Dedifferentiated amniotic fluid mesenchymal stem cell (primary cell): ENCODE data around the gene RGS17.
"Not testable (repeated sequence)": the region's sequence is repeated elsewhere in the genome, so short reads cannot be mapped to it uniquely, and the experiment has no call there.

Source experiments
- DNase-seq: peaks from one replicate; pipeline ENCODE4 v3.0.0-alpha.2; 2016; ENCODE audit errors: extremely low spot score

RGS17 gene

GRCh38 chr6:153131037-153131981, at the start of gene RGS17:
TSS of gene RGS17 (minus strand) at chr6:153131282. CDS start at chr6:153044018, 87,264 bp downstream.
- peak; percentile 47 for DNase-seq

GRCh38 chr6:153172815-153173214, 41.7 kb upstream of the RGS17 start:
- no peak for DNase-seq

DNA sequence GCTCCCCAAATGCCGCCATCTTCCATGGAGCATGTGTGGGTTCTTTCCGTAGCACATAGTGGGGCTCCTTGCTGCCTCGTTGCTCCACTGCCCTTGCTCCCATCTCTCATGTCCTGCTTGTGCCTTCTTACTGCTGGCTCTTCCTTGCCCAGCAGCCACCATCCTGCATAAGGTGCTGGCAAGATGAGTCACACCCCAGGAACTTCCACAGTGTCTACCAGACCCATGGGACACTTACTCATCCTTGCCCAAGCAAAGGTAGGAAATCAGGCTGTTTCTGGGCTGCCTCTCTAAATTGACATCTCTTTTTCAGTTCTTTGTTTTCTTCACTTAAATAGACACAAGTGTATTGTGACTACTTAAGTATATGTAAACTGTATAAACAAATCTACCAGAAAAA, 39.4 kb upstream of the RGS17 start:
- DNase-seq: no peak

DNA sequence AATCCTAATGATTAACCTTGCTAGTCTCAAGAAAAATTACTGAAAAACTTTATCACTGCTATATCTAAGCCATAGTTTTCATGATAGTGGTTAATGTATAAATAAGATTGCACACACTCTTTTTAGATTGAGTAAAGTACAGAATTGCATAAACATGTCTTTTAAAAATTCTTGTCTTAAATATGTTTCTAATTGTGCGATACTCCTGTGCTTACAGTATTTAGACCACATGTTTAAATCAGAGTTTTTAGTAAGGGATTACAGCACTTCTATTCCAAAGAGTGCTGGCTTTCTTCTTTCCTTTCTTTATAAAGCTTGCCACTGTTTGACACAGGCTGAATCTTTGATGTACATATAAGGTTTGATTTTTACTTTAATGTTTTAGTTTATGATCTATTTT, 36.8 kb upstream of the RGS17 start:
- DNase-seq: no peak

DNA sequence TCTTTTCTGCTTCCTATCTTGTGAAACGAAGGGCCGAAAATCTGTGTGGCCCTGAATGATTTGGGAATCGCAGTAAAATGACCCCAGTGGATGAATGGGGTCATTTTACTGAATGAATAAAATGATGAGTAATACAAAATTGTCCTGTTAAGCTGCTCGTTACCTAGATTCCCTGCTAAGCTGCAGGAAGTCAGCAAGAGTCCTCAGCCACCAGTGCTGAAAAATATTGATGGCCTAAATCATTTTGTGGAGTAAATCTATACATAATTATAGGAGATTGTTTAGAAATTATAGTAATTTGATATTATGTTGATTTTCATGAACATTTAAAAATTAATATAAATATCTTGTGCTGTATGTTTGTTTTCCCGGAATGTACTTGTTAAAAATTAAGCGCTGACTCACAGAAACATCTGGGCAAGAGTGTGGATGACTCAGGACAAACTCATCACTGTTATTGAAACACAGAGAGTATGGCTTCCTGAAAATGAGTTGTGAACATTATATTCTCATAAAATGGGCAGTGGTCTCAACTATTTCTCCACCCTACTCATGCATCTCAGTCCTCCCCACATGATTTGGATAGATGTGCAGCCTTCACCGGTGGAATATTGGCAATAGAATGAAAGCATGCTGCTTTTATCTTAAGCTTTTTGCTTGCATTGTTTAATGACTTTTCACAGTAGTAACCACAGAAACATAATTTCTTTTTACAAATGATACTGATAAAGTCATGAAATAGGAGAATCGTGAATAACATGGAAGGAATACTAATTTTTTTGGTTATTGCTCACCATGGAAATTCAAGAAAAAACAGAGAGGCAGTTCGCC, 36.2 kb upstream of the RGS17 start:
- peak; percentile 63 for DNase-seq

DNA sequence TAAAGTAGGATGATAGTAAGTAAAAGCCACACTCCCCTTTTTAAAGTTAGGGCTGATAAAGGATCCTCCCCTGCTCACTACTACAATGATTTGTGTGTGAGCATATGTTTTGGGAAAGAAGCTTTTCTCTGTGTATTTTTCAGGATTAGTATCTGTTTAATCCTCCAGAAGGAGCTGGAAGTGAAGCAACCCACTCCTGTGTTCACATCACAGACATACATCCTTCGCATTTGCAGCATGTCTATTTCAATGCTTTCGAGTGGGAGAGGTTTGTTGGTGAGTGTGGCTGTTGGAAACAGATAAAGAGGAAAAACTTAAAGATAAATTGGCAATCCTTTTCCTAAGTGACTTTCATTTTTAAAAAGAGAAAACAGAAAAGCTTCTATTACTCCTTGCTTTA, 31.6 kb upstream of the RGS17 start:
- no peak for DNase-seq

DNA sequence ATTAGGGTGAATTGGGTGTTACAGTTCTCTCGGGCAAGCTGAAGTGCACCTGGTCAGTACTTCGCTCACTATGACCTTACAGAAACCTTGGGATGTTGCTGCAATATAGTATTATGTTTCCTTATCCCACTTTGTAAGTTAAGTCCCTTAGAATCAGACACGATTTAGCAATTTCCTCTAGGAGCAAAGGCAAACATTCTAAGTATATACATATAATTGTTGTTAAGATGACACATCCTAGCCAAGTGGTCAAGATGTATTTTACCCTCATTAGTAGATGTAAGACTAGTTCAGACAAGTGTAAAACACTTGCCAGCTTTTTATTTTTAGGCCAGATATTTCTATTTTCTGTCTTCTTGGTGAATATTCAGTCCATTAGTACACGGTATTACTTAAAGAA, 31.1 kb upstream of the RGS17 start:
- no peak for DNase-seq

DNA sequence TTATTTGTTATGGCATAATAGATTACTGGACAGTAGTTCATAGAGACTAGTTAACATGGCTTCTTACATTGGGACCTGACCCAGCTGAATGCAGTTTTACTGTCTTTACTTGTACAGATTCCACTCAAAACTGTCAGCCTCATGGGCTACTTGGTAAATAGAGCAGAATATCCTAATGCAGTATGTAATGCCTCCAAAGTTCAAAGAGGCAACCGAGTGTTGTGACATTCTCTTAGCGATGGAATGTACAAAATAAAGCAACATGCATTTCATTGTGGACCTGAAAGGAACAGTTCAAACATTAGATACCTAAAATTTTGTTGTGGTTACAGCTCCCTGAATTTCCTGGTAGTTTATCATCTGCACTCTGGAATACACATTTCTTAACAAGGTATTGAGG, 29.1 kb upstream of the RGS17 start:
- DNase-seq: no peak

DNA sequence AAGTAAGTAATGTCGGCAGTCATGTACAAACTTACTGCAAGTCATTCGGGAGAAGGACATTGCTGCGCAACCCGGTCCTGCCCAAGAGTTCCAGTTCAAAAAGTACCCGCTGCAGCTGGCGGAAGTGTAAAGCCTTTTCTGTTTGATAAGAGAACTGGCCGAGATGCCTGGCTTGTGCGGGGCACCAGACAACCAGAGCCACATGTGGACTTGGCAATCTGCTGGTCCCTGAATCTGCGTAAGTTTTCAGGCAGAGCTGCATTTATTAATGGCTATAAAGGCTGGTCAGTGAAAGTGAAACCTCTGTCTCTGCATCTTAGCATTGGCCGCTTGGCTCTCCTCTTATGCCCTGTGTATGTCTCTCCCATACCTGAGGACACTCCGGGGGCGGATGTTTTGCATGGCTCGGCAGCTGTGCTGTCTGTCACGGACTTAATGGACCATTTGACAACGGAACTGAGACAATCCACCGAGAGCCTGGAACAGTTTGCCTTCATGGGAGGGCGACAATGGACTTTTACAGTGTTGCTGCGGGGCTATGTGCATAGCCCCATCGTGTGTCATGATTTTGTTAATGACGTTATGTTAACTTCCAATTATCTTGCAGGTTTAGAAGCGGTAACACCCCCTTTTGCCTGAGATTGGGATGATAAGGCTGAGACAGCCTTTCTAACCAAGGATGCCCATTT, 19.8 kb upstream of the RGS17 start:
- no peak for DNase-seq

DNA sequence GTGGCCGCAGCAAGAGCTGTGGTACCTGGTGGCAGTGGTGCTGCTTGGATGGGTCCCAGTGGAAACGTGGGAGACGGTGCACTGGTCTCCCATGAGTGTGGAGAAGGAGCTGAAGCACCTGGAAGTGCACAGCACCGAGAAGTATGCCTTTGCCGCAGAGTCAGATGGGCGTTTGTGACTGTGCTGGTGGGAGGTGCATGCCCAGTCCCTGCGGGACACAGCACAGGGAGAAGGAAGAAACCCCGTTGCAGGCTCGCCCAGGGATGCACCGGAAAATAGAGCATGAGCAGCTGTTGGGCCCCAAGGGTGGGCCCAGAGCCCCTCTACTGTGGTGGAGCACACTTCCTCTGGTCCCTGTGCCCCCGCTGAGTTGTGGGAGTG, 19.3 kb upstream of the RGS17 start:
- no peak for DNase-seq

GRCh38 chr6:153149891-153150290, 18.8 kb upstream of the RGS17 start:
- no peak for DNase-seq

- DNase-seq: no peak
Measured at GRCh38 chr6:153146413-153146812, 15.3 kb upstream of the RGS17 start.

DNA sequence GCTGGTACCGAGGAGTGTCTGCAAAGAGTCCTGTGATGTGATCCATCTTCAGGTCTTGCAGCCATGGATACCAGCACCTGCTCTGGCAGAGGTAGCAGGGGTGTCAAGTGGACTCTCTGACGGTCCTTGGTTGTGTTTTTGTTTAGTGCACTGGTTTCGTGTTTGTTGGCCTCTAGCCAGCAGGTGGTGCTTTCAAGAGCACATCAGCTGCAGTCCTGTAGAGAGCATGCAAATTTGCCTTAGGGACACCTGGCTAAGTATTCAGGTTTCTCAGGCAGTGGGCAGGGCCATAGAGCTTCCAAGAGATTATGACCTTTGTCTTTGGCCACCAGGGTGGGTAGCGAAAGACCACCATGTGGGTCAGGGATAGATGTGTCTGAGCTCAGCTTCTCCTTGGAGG, 14.5 kb upstream of the RGS17 start:
- no peak for DNase-seq

GRCh38 chr6:153143200-153143599, 12.1 kb upstream of the RGS17 start:
- no peak for DNase-seq

DNA sequence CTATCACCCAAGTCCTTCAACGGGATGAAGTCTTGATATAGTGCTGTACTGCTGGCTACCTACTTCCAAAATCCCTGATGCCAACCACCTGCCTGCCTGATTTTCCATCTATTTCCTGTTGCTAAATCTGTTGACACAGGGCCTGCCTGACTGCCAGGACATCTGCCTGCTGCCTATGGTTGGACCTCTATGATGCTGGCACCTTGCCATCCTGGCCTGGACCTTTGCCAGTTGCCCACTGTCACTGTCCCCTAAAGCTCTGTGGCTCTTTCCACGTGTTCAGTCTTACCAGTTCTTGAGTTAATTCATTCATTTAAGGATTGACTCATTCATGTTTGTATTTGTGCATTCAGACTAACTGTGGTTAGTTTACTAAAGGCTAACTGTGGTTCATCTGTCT, 9.2 kb upstream of the RGS17 start:
- no peak for DNase-seq

GRCh38 chr6:153138930-153139329, 7.8 kb upstream of the RGS17 start:
- no peak for DNase-seq

DNA sequence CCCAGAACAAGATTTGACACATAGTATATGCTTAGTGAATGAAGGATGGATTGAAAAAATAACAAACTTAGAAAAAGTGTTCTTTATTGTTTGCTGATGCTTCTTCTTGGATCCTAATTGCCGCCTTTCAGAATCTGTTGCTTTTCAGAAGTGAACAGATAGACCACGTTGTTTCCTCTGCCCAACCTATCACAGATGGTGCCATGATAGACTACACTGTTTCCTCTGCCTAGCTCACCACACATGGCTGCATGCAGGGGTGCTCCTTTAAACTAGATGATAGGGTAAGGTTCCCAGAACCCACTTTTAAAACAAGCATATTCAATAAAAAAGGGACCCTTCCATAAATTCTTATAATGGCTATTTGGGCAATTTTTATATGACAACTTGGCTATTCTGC, 4.6 kb upstream of the RGS17 start:
- DNase-seq: no peak

- not testable (repeated sequence) for DNase-seq
Measured at GRCh38 chr6:153133667-153134066, 2.6 kb upstream of the RGS17 start.

DNA sequence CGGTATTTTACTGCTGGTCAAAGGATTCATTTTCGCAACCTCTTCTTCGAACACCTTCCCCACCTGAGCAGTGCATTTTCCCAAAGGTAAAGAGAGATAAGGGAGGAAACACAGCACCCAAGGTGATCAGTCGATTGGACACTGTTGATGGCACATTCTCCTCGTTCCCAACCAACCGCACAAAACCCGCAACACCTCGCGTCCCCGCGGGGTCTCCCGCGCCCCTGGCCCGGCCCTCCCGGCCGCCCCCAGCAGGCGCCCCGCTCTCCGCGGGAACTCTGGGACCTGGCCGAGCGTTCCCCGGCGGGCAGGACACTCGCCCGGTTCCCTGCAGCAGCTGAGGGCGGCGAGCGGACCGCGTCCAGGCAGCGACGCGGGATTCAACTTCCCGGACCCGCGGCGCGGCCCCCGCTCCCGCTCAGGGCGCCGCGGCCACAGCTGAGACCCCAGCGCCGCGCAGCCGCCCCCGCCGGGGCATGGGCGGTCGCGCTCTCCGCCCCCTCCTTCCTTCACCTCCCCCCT, 506 bp downstream of the RGS17 start:
- DNase-seq: no peak

DNA sequence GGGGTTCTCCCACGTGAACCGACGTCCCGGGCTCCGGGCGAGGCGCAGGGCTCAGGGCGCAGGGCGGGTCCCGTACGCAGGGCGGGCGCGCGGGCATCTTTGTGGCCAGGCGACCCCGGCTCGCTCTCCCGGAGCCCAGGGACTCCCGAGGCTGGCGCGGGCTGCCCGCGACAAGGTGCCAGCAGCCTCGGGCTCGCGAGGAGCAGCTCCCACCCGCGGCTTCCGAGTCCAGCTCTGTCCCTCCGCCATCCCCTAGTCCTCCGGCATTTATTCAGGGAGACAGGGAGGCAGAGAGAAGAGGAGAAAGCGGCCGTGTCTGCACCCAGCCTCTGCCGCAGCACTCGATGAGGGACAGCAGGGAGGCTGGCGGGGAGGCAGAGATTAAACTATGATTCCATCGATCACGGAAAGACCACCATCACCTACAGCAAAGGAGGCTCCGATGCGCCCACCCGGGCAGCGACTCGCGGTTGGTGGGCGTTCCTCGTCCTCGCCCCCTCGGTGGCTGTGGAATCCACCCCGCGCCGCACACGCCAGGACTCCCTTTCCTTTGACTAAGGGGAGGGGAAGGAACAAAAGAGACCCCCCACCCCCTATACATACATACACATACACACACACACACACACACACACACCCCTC, 1.1 kb downstream of the RGS17 start:
- DNase-seq: no peak

GRCh38 chr6:153126218-153126617, 4.9 kb downstream of the RGS17 start:
- DNase-seq: no peak

GRCh38 chr6:153125032-153125431, 6.0 kb downstream of the RGS17 start:
- no peak for DNase-seq
